GM12892 (cell line): ENCODE measurements around the gene C17orf78. TPM values are rescaled to one million over a fixed set of nuclear protein-coding genes. Genes with fewer than 3 reads are reported as not detected.
"Not testable (repeated sequence)": the region's sequence is repeated elsewhere in the genome, so short reads cannot be mapped to it uniquely, and the experiment has no call there.

ENCODE experiments used
- DNase-seq: peaks from one replicate; pipeline ENCODE4 v3.0.0; 2011; ENCODE audit not compliant: insufficient read length
- FAIRE-seq: peaks from 2 replicates; lab custom pipeline; 2011; peaks lifted over from hg19 to GRCh38; lab: Jason Lieb, UNC
- POLR2A ChIP-seq: IDR thresholded peaks from 2 replicates; pipeline ENCODE4 v1.6.1; 2011; ENCODE audit warnings: low read depth, low read length, control low read depth
- POLR2AphosphoS5 ChIP-seq: IDR thresholded peaks from 2 replicates; pipeline ENCODE4 v1.6.1; 2011; ENCODE audit warnings: low read depth, low read length, control low read depth
- TAF1 ChIP-seq: IDR thresholded peaks from 2 replicates; pipeline ENCODE4 v1.6.1; 2011; ENCODE audit warnings: low read depth, mild to moderate bottlenecking, control low read depth, low read length, borderline replicate concordance
- polyA plus RNA-seq: library from polyadenylated mRNA; unstranded; fragments of >200 nt; gene quantifications from one replicate; pipeline ENCODE4 v1.2.1, GENCODE V29; 2012; ENCODE audit warnings: missing spikeins, inconsistent platforms; ENCODE audit not compliant: missing spikeins

Gene C17orf78
- polyA plus RNA-seq, result 0.30 TPM

DNA sequence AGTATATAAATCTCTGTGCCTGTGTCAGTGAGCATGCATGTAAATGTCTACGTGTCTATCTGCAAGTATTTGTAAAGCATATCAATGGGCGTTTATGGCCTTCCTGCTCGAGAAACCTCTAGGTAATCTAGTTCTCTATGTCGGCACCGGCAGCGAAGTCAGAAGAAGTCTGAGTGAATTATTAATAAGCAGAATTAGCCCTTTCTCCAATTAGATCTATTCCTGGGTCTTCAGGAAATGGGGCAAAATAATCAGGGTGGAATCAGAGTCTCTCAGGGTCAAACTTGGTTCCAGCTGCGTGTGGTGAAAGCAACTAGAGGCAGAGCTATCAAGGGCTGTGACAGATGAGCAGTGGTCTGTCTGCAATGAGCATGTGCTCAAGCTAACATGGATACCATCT lies at the start of gene C17orf78:
C17orf78 (plus strand) TSS at position 280 of the 400 bp plus-strand sequence; CDS start at position 388, 108 bp downstream.
- no peak for DNase-seq
- no peak for FAIRE-seq
- TF ChIP-seq TAF1 (no peak), POLR2AphosphoS5 (no peak), POLR2A (no peak)

DNA sequence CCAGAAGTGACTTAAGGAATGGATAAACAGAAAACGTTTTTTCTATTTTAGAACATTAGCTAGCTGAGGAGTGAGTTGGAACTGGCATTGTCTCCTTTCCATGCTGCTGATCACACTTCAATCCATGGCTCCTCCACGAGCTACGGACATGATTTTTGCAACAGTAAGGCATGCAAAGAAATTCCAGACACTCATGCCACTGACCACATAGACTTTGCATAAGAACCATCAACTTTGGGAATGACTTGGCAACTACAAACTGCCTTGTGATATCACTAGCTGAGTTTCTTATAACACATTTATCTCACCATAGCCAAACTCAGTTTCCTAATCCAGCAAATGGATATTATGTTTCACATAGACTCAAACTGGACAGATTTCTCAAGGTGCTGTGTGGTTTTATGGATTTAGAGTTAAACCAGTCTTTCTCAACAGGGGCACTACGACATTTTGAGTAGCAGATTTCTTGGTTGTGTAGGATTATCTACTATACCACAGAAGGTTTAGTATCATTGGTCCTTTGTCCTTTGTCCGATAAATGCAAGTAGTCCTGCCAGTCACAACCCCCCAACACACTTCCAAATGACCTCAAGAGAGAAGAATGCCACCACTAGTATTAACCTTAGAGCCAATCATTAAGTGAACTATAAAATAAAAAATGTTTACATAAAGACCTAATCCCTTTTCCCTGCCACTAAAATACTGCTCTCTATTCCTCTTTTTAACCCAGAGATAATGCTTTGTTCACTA lies 48.3 kb upstream of the C17orf78 start:
- FAIRE-seq (no peak), DNase-seq (no peak)
- no peak for TF ChIP-seq POLR2AphosphoS5
- no peak for TF ChIP-seq TAF1

DNA sequence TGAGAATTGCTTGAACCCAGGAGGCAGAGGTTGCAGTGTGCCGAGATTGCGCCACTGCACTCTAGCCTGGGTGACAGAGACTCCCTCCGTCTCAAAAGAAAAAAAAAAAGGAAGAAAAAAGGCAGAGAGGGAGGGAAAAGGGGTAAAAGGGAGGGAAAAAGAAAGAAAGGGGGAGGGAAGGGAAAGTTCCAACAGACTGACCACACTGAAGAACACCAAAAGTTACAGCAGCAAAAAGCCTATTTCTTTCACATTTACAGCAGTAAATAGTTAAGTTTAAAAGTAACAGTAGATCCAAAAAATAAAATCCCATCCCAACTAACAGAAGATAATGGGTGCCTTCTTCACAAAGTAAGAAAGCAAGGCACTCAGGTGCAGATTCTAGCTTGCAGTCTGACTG lies 36.9 kb upstream of the C17orf78 start:
- TF ChIP-seq TAF1, result no peak
- no peak for TF ChIP-seq POLR2A
- TF ChIP-seq POLR2AphosphoS5, result no peak
- no peak for FAIRE-seq
- DNase-seq, result no peak

DNA sequence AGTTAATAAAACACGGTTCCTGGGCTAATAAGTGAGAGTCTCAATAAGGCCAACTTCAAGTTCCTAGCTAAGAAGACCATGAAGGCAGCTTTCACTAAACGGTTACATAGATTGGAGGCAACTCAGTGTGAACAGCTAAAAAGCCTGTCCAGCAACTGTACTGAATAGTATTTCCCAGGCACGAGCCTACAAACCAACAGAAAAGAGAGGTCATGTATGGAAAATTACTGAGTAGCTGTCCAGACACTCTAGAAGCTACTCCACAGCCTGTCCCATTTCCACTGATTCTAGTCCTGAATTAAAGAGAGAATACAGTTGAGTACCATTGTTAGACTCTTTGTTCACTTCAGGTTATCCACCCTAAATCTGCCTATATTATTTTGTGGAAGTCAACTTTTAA lies 36.5 kb upstream of the C17orf78 start:
- TF ChIP-seq POLR2AphosphoS5 (no peak), TAF1 (no peak), POLR2A (no peak)
- FAIRE-seq (no peak), DNase-seq (no peak)

- no peak for FAIRE-seq
- DNase-seq, result no peak
- TF ChIP-seq POLR2A (no peak), TAF1 (no peak), POLR2AphosphoS5 (no peak)
Measured at GRCh38 chr17:37340804-37341203, 35.0 kb upstream of the C17orf78 start.

GRCh38 chr17:37342589-37342988 lies 33.2 kb upstream of the C17orf78 start:
- DNase-seq (no peak), FAIRE-seq (no peak)
- TF ChIP-seq POLR2A, result no peak
- TF ChIP-seq POLR2AphosphoS5, result no peak
- TF ChIP-seq TAF1, result no peak

DNA sequence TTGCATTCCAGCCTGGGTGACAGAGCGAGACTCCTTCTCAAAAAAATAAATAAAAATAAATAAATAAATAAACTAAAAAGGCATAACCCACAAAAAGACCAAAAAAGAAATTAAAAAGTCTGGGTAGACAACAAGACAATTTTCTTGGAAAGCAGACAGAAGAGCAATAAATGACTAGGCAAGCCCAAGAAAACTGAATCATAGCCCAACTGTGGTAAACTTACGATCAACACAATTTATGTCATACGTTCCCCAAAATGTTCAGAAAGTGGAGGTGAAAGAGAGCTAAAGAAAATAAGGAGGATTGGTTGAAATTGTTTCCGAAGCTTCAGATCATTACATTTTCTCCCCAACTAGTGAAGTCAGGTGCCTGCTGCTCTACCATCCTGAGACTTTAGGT lies 31.3 kb upstream of the C17orf78 start:
- FAIRE-seq, result no peak
- TF ChIP-seq POLR2A, result no peak
- TF ChIP-seq POLR2AphosphoS5, result no peak
- no peak for TF ChIP-seq TAF1
- DNase-seq, result no peak

DNA sequence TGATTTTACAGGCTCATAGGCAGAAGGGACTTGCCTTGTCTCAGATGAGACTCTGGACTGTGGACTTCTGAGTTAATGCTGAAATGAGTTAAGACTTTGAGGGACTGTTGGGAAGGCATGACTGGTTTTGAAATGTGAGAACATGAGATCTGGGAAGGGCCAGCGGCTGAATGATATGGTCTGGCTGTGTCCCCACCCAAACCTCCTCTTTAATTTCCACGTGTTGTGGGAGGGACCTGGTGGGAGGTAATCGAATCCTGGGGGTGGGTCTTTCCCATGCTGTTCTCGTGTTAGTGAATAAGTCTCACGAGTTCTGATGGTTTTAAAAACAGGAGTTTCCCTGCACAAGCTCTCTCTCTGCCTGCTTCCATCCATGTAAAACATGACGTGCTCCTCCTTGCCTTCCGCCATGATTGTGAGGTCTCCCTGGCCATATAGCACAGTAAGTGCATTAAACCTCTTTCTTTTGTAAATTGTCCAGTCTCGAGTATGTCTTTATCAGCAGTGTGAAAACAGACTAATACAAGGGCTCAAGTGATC lies 28.9 kb upstream of the C17orf78 start:
- not testable (repeated sequence) for DNase-seq, FAIRE-seq

DNA sequence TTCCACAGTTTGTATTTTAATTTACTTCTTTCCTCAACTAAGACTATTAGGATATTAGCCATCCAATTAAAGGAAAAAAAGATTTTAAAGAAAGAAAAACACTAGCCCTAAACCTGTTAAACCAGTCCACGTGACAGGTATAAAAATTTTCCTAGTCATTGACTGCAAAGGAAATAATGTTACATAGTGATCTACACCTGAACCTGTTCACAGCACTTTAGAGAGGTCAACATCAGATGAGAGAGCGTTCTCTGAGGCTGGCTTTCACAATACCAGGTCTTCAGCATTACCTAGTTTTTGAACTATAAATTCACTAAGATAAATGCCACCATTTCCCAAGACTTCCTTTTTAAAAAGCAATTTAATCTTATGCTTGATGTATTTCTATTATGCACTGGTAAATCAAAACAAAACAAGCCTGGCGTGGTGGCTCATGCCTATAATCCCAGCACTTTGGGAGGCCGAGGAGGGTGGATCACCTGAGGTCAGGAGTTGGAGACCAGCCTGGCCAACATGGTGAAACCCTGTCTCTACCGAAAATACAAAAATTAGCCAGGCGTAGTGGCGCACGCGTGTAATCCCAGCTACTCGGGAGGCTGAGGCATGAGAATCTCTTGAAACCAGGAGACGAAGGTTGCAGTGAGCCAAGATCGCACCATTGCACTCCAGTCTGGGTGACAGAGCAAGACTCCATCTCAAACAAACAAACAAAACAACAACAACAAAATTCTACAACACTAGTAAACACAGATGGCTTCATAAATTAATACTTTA lies 18.8 kb upstream of the C17orf78 start:
- not testable (repeated sequence) for FAIRE-seq, DNase-seq

- FAIRE-seq (no peak), DNase-seq (peak; percentile 36)
- TF ChIP-seq POLR2A, result no peak
- no peak for TF ChIP-seq TAF1
- TF ChIP-seq POLR2AphosphoS5, result no peak
Measured at GRCh38 chr17:37358098-37358829, 17.5 kb upstream of the C17orf78 start.

- peak; percentile 95 for DNase-seq
- TF ChIP-seq POLR2A, result peak; percentile 58; the same call in 1 of the 2 replicates
- TF ChIP-seq POLR2AphosphoS5, result no peak; the same call in 1 of the 2 replicates
- TF ChIP-seq TAF1, result peak; percentile 49
- no peak for FAIRE-seq
Measured at GRCh38 chr17:37358830-37359681, 16.7 kb upstream of the C17orf78 start.
